ENCODE results near the gene NBAS. TPM values are rescaled to one million over a fixed set of nuclear protein-coding genes. Genes with fewer than 3 reads are reported as not detected.

NBAS gene
- total and polyA plus RNA-seq, 2 donors (not counting 3 experiments of a cell fraction or from before 2014, with no cell fraction given) = 29.4 to 43.0 TPM

DNA sequence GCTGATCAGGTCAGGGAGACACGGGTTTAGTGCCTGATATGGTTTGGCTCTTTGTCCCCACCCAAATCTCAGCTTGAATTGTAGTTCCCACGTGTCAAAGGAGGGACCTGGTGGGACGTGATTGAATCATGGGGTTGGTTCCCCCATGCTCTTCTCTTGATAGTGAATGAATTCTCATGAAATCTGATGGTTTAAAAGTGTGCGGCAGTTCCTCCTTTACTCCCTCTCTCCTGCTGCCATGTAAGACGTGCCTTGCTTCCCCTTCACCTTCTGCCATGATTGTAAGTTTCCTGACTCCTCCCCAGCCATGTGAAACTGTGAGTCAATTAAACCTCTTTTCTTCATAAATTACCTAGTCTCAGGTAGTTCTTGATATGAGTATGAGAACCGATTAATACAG, 424.5 kb downstream of the NBAS start:
- H3K36me3 ChIP-seq (ENCODE audit: control insufficient read depth in 2 of 2, extremely low read depth in 1 of 2, insufficient read depth in 2 of 2, low read length in 2 of 2) = no peaks in the 10 kb centered on the region
- no peak overlapping the region for H3K27ac ChIP-seq (ENCODE audit: insufficient read depth, low read depth, low read length)
- DNase-seq (ENCODE audit: low read depth, low spot score) = no peak
- H3K9ac ChIP-seq (replicated peaks; ENCODE audit: extremely low read depth, insufficient read depth, low read length) = no peak overlapping the region
- dilution Hi-C loops (cut with MboI; ENCODE audit: extremely low pct_ligation_motif_present, low sequenced_read_pairs) = no loop called here
- TF ChIP-seq EZH2 (IDR thresholded peaks at IDR 0.05; ENCODE audit: borderline replicate concordance, low read depth, low read length, severe bottlenecking) (no peak), JUN (IDR thresholded peaks at IDR 0.05; ENCODE audit: borderline replicate concordance, insufficient read depth, insufficient read length, low read depth) (no peak)
- TF ChIP-seq, protein P1, sequence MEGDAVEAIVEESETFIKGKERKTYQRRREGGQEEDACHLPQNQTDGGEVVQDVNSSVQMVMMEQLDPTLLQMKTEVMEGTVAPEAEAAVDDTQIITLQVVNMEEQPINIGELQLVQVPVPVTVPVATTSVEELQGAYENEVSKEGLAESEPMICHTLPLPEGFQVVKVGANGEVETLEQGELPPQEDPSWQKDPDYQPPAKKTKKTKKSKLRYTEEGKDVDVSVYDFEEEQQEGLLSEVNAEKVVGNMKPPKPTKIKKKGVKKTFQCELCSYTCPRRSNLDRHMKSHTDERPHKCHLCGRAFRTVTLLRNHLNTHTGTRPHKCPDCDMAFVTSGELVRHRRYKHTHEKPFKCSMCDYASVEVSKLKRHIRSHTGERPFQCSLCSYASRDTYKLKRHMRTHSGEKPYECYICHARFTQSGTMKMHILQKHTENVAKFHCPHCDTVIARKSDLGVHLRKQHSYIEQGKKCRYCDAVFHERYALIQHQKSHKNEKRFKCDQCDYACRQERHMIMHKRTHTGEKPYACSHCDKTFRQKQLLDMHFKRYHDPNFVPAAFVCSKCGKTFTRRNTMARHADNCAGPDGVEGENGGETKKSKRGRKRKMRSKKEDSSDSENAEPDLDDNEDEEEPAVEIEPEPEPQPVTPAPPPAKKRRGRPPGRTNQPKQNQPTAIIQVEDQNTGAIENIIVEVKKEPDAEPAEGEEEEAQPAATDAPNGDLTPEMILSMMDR (IDR thresholded peaks at IDR 0.05; ENCODE audit: extremely low read depth in 1 of 2, insufficient read depth in 1 of 2, low read depth in 1 of 2, low read length in 2 of 2) = no peak
- no peak overlapping the region for H3K4me3 ChIP-seq (replicated peaks in 1 of 3; ENCODE audit: insufficient read depth in 1 of 3, low read depth in 1 of 3, low read length in 3 of 3)
- H3K4me2 ChIP-seq (ENCODE audit: insufficient read depth, low read length) = no peak overlapping the region
- no peak for FAIRE-seq
- CTCF ChIA-PET = no interaction called here
- no peaks in the 10 kb centered on the region for H3K79me2 ChIP-seq (ENCODE audit: control insufficient read depth, insufficient read depth, low read length)
- H3K27me3 ChIP-seq (ENCODE audit: control insufficient read depth in 2 of 2, insufficient read depth in 2 of 2, low read length in 2 of 2) = no peaks in the 10 kb centered on the region
- BruUV-seq (replicated peaks) = no TSS peak
- H3K4me1 ChIP-seq (ENCODE audit: control insufficient read depth, extremely low read depth, insufficient read depth, low read length) = no peaks in the 10 kb centered on the region
- H3K9me1 ChIP-seq (replicated peaks; ENCODE audit: control insufficient read depth, extremely low read depth, insufficient read depth, low read length) = no peaks in the 10 kb centered on the region
- H4K20me1 ChIP-seq (replicated peaks; ENCODE audit: control insufficient read depth, extremely low read depth, insufficient read depth, low read length) = no peaks in the 10 kb centered on the region
- H3K9me3 ChIP-seq (replicated peaks; ENCODE audit: control insufficient read depth, insufficient read depth, low read length) = no peaks in the 10 kb centered on the region
- no peak overlapping the region for H2AFZ ChIP-seq (ENCODE audit: low read depth, low read length)
- POLR2A ChIA-PET = no interaction called here
- intact Hi-C loops (cut with micrococcal nuclease) = no loop called here

DNA sequence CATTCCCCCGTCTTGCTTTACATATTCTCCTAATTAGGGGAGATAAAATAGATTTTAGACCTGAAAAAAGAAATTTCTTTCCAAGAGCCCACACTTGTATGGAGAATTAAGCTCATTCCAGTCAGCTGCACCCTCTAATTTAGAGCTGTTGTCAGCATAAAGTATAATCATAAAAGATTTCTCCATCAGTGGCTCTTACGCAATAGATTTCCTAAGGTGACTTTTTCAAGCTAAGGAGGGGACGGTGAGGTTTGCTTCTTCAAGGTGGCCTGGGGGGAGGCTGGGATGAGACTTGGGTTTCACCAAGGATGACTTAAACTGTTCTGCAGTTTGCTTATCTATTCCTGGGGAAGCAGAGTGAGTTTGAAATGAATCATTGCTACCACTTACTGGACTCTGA, 426.2 kb downstream of the NBAS start:
- FAIRE-seq = no peak
- POLR2A ChIA-PET = no interaction called here
- no TSS peak for BruUV-seq (replicated peaks)
- intact Hi-C loops (cut with micrococcal nuclease) (no loop called here), dilution Hi-C loops (cut with MboI; ENCODE audit: extremely low pct_ligation_motif_present, low sequenced_read_pairs) (no loop called here)
- Histone ChIP-seq H3K9ac (replicated peaks; ENCODE audit: extremely low read depth, insufficient read depth, low read length) (no peak overlapping the region), H3K36me3 (ENCODE audit: control insufficient read depth in 2 of 2, extremely low read depth in 1 of 2, insufficient read depth in 2 of 2, low read length in 2 of 2) (no peaks in the 10 kb centered on the region), H3K79me2 (ENCODE audit: control insufficient read depth, insufficient read depth, low read length) (no peaks in the 10 kb centered on the region), H3K9me3 (replicated peaks; ENCODE audit: control insufficient read depth, insufficient read depth, low read length) (no peaks in the 10 kb centered on the region), H2AFZ (ENCODE audit: low read depth, low read length) (no peak overlapping the region), H3K9me1 (replicated peaks; ENCODE audit: control insufficient read depth, extremely low read depth, insufficient read depth, low read length) (no peaks in the 10 kb centered on the region), H3K4me3 (replicated peaks in 1 of 3; ENCODE audit: insufficient read depth in 1 of 3, low read depth in 1 of 3, low read length in 3 of 3) (no peak overlapping the region), H3K4me2 (ENCODE audit: insufficient read depth, low read length) (no peak overlapping the region), H3K27ac (ENCODE audit: insufficient read depth, low read depth, low read length) (no peak overlapping the region), H3K4me1 (ENCODE audit: control insufficient read depth, extremely low read depth, insufficient read depth, low read length) (no peaks in the 10 kb centered on the region), H4K20me1 (replicated peaks; ENCODE audit: control insufficient read depth, extremely low read depth, insufficient read depth, low read length) (no peaks in the 10 kb centered on the region), H3K27me3 (ENCODE audit: control insufficient read depth in 2 of 2, insufficient read depth in 2 of 2, low read length in 2 of 2) (no peaks in the 10 kb centered on the region)
- TF ChIP-seq POLR2A (IDR thresholded peaks at IDR 0.05; ENCODE audit: low read depth, low read length) (no peak), POLR2AphosphoS5 (IDR thresholded peaks at IDR 0.05; ENCODE audit: insufficient read depth, low read depth, low read length) (no peak), EZH2 (IDR thresholded peaks at IDR 0.05; ENCODE audit: borderline replicate concordance, low read depth, low read length, severe bottlenecking) (no peak), GATA2 (IDR thresholded peaks at IDR 0.05; ENCODE audit: insufficient read depth, insufficient read length, low read depth, low read length) (no peak), MYC (IDR thresholded peaks at IDR 0.05; ENCODE audit: low read depth, low read length) (no peak), FOS (IDR thresholded peaks at IDR 0.05; ENCODE audit: borderline replicate concordance, insufficient read depth, low read length) (no peak), JUN (IDR thresholded peaks at IDR 0.05; ENCODE audit: borderline replicate concordance, insufficient read depth, insufficient read length, low read depth) (no peak)
- TF ChIP-seq, protein P1 (IDR thresholded peaks at IDR 0.05; ENCODE audit: extremely low read depth in 1 of 2, insufficient read depth in 1 of 2, low read depth in 1 of 2, low read length in 2 of 2) = no peak
- TF ChIP-seq, protein P2, sequence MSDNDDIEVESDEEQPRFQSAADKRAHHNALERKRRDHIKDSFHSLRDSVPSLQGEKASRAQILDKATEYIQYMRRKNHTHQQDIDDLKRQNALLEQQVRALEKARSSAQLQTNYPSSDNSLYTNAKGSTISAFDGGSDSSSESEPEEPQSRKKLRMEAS (IDR thresholded peaks at IDR 0.05; ENCODE audit: insufficient read depth, insufficient read length) = no peak
- CTCF ChIA-PET = no interaction called here
- no peak for DNase-seq (ENCODE audit: low read depth, low spot score)

All from endothelial cell of umbilical vein (primary cell).